GM18498 (cell line): ENCODE measurements around the gene ME3.
"Not testable (repeated sequence)": the region's sequence is repeated elsewhere in the genome, so short reads cannot be mapped to it uniquely, and the experiment has no call there.

Experiments used
- ATAC-seq: cut with Tn5 transposase; IDR thresholded peaks from one replicate; pipeline ENCODE4 v1.9.1; 2021; ENCODE audit warnings: mild to moderate bottlenecking, moderate library complexity; ENCODE audit not compliant: unreplicated experiment

Gene ME3

GRCh38 chr11:86443415-86443814, 229.0 kb downstream of the ME3 start:
- no peak for ATAC-seq

DNA sequence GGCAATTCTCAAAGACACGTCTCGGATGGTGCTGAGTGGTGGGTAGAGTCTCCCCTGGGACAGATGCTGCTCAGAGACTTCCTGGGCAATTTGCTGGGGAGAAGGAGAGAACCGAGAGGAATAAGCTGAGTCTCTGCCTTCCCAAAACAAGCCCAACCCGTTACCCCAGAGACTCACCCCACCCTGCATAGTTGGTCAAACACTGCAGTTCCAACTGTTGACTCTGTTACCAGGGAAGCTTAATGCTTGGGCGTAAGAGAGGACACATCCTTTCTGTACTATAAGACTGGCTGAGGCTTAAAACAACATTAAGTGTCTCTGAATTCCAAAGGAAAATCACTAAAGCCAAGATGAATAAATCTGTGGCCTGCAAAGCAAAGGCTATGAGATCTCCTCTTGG, 229.6 kb downstream of the ME3 start:
- no peak for ATAC-seq

DNA sequence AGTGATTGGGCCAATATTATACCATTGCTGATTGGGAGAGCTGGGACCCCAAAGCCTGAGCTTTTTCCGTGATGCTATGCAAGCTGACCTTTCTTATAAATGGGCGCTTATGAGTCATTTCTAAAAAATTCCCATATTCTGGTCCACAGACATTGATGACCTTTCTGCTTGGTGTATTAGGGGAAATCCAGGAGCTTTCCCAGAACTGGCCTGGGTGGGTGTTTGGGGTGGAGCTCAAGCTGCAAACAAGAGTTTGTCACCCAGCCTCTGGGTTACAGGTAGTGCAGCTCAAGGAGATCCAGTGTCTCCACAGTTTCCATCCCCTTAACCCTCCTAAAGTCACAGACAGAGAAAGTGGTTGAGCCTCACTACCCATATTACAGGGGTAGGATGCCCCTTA, 230.0 kb downstream of the ME3 start:
- no peak for ATAC-seq

DNA sequence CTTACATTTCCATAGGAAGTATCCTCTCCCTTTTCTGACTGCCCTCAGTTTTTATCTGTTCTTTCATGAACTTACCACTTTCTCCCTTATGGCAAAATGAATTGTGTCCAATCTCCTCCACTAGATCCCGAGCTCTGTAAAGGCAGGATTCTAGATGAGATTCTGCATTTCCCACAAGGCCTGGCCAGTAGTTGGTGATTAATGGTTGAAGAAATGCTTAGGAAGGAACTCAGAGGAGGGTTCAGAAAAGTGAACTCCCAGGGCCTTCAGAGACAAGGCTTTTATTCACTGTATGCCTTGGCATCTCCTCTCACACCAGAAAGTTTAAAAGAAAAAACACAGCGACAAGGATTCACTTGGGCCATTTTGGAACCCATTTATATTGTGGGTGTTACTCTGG, 231.6 kb downstream of the ME3 start:
- ATAC-seq = no peak

GRCh38 chr11:86440305-86440716, 232.1 kb downstream of the ME3 start:
- no peak for ATAC-seq

GRCh38 chr11:86438685-86439084, 233.7 kb downstream of the ME3 start:
- ATAC-seq = no peak

- ATAC-seq = no peak
Measured at GRCh38 chr11:86435711-86436110, 236.7 kb downstream of the ME3 start.

DNA sequence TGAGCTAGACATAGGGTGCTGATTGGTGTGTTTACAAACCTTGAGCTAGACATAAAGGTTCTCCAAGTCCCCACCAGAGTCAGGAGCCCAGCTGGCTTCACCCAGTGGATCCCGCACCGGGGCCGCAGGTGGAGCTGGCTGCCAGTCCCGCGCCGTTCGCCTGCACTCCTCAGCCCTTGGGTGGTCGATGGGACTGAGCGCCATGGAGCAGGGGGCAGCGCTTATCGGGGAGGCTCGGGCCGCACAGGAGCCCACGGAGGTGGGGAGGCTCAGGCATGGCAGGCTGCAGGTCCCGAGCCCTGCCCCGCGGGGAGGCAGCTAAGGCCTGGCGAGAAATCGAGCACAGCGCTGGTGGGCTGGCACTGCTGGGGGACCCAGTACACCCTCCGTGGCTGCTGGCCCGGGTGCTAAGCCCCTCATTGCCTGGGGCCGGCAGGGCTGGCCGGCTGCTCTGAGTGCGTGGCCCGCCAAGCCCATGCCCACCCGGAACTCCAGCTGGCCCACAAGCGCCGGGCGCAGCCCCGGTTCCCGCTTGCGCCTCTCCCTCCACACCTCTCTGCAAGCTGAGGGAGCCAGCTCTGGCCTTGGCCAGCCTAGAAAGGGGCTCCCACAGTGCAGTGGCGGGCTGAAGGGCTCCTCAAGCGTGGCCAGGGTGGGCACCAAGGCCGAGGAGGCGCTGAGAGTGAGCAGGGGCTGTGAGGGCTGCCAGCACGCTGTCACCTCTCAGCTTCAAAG, 238.9 kb downstream of the ME3 start:
- ATAC-seq = not testable (repeated sequence)

- ATAC-seq = no peak
Measured at GRCh38 chr11:86431258-86431657, 241.2 kb downstream of the ME3 start.

DNA sequence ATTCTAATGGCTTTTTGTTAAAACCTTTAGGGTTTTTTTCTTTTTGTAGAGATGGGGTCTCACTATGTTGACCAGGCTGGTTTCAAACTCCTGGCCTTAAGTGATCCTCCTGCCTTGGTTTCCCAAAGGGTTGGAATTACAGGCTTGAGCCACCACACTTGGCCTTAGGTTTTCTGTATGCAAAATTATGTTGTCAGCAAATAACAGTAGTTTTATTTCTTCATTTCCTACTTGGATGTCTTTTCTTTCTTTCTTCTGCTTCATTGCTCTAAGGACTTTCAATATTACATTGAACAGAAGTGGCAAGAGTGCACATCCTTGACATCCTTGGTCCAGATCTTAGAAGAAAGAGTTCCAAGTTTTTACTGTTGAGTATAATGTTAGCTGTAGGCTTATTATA, 245.0 kb downstream of the ME3 start:
- no peak for ATAC-seq

GRCh38 chr11:86423488-86423887, 248.9 kb downstream of the ME3 start:
- ATAC-seq = not testable (repeated sequence)

DNA sequence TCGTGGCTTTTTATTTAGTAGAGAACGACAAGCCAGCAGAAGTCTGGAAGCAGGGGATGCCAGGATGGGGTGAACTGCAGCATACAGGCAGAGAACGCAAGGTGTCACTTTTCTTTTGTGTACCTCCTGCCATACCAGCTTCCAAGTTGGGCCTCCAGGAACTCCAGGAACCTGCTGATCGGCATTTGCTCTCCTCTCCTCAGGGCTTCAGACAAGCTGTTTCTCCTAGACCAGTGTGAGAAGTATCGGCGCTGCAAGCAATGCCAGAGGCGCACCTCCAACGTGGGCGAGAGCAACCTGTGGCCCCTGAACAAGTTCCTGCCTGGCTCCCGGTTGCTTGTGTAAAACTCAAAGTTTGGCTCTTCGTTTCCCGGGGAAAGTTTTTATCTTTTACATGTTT, 250.0 kb downstream of the ME3 start:
- ATAC-seq = no peak

GRCh38 chr11:86421946-86422345, 250.5 kb downstream of the ME3 start:
- no peak for ATAC-seq

GRCh38 chr11:86418917-86419316, 253.5 kb downstream of the ME3 start:
- no peak for ATAC-seq

DNA sequence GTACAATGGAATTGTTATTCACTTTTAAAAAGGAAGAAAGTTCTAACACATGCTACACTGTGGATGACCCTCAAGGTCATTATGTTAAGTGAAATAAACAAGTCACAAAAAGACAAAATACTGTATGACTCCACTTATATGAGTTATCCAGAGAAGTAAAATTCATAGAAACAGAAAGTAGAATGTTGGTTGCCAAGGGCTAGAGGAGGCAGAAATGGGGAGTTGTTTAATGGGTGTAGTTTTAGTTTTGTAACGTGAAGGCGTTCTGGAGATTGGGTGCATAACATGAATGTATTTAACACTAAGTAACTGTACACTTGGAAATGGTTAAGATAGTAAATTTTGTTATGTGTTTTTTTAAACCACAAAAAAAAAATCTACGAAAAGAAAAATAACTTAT, 253.9 kb downstream of the ME3 start:
- no peak for ATAC-seq

DNA sequence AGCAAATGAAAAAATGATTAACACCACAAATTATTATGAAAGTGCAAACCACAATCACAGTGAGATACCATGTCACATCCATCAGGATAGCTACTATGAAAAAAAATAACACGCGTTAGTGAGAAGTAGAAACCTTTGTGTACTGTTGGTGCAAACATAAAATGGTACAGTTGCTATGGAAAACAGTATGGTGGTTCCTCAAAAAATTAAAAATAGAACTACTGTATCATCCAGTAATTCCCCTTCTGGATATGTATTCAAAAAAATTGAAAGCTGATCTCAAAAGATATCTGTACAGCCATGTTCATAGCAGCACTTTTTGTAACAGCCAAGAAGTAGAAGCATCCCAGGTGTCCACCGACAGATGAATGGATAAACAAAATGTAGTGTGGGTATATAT, 254.3 kb downstream of the ME3 start:
- no peak for ATAC-seq

DNA sequence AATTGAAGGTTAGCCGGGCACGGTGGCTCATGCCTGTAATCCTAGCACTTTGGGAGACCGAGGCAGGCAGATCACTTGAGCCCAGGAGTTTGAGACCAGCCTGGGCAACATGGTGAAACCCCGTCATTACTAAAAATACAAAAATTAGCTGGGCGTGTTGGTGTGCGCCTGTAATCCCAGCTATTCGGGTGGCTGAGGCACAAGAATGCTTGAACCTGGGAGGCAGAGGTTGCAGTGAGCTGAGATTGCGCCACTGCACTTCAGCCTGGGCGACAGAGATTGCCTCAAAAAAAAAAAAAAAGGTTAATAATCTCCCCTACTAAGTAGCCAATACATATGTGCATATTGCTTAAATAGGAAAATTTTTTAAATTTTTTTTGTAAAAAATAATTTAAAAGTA, 255.5 kb downstream of the ME3 start:
- not testable (repeated sequence) for ATAC-seq

GRCh38 chr11:86416494-86416893, 255.9 kb downstream of the ME3 start:
- no peak for ATAC-seq

- ATAC-seq = no peak
Measured at GRCh38 chr11:86415026-86415425, 257.4 kb downstream of the ME3 start.

GRCh38 chr11:86414032-86414431, 258.4 kb downstream of the ME3 start:
- no peak for ATAC-seq

- ATAC-seq = no peak
Measured at GRCh38 chr11:86408845-86409244, 263.6 kb downstream of the ME3 start.

GRCh38 chr11:86403458-86403857, 269.0 kb downstream of the ME3 start:
- ATAC-seq = no peak

DNA sequence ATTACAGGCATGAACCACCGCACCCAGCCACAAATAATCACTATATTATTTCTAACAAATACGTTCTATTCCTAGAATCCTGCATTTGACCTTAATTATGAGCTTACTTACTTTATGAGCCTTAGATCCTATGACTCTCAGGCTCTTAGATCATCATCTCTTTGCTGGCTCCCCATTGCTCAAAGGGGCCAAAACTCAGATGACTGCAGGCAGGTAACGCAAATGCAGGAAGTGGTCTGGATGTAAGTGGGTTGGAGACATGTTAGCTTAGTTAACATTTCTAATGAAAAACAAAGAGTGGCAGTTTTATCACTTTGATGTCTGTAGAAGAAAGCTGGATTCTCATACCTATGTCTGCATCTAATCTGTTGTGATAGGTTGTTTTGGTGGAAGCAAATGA, 274.3 kb downstream of the ME3 start:
- no peak for ATAC-seq
